GM23248 (cell line): ENCODE results near the gene SRPX.

Experiments
- EZH2 ChIP-seq: fragments of 200-600 bp; sonication (generic); IDR thresholded peaks from 2 replicates; pipeline ENCODE4 v1.6.1; 2018; ENCODE audit warnings: antibody characterized with exemption, mild to moderate bottlenecking; ENCODE audit not compliant: insufficient read depth, poor library complexity, severe bottlenecking
- EZH2phosphoT487 ChIP-seq: fragments of 200-600 bp; sonication (generic); IDR thresholded peaks from 2 replicates; pipeline ENCODE4 v1.6.1; 2018; ENCODE audit warnings: antibody characterized with exemption, moderate library complexity, mild to moderate bottlenecking, low read depth; ENCODE audit not compliant: insufficient read depth

- TF ChIP-seq EZH2 (no peak), EZH2phosphoT487 (no peak)
These were observed 96.7 kb downstream of the SRPX start for GRCh38 chrX:38124000-38124399.
